ENCODE measurements around the gene GYPC. TPM values are rescaled to one million over a fixed set of nuclear protein-coding genes. Genes with fewer than 3 reads are reported as not detected.
"Not testable (repeated sequence)": the region's sequence is repeated elsewhere in the genome, so short reads cannot be mapped to it uniquely, and the experiment has no call there.

GYPC gene
- total RNA-seq, 2 experiments from 2014 or later = 87.6 to 99.8 TPM

DNA sequence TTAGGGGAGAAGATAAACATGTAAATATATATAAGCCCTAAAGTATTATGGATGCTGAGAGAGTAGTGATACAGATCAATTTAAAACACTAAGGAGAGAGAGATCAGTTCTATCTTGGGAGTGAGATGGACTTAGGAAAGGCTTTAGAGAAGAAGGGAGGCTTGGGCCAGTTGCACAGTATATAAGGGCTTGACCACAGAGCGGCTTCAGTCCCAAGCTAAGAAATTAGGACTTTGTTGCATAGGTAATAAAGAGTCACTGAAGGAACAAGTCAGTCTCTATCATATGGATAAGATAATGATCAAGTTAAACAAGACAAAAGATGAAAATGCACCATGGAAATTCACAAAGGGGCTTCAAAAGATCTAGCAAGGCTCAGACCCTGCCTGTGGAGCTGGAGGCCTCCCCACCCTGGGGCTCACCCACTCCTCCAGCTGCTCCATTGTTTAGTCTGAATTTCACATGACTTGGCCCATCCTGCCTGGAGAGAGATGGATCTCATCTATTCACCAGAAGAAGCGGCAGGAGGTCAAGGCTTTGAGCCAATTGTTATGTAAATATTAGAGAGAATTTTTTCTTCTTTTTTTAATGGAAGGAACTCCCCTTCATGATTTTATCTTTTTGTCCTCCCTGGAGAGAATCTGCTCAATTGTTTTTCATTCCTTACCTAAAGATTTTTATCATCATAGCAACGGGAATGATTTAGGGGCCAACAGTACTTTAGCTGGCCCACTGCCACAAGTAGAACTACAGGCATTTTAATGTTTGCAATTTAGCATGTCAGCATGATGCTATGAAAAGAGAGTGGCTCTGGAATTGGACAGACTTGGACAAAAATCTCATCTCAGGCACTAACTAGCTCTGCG is 44.0 kb downstream of the GYPC start:
- no peak overlapping the region for H3K27ac Mint-ChIP-seq
- H3K36me3 Mint-ChIP-seq = peaks cover 23% of the 10 kb centered on the region
- CTCF ChIA-PET = no interaction called here
- ATAC-seq (no peak), DNase-seq (no peak)
- H3K4me3 Mint-ChIP-seq = no peak overlapping the region
- no peaks in the 10 kb centered on the region for H3K9me3 Mint-ChIP-seq (ENCODE audit: low read depth)
- H3K4me1 Mint-ChIP-seq = no peaks in the 10 kb centered on the region
- no peaks in the 10 kb centered on the region for H3K27me3 Mint-ChIP-seq

DNA sequence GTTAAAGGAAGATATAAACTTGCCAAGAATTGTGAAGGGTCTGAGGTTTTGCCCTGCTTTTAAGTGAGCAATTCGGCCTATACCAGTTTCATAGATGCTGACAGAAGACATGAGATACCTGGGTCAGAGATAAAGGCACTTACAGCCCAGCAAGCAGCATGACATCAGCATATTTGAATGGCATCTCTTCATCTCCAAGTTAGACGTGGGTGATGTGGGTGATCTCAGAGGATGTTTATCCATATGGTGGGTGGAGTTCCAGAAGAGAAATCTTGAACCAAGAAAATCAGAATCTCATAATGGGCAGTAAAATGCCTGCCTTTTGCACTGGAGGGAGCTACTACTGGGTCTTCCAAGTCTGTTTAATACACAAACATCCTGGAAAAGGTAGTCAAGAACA is 44.7 kb downstream of the GYPC start:
- no peak overlapping the region for H3K27ac Mint-ChIP-seq

DNA sequence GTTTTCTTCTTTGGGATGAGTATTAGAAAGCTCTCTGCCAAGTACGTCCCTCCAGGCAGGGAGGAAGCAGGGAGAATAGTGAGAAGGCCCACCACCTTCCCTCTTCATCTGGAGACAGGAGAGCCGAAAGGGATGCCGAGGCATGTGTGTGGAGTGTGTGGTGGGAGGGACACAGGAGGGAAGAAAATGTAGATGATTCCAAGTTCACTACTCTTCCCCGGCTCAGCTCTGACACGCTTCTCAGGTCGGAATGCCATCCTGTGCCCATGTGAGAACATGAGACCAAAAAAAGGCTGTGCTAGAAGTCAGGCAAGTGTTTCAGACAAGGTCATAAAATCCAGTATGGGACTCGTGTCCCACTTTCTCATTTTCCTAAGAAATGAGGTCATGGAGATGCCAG is 47.4 kb downstream of the GYPC start:
- Mint-ChIP-seq H3K27ac (no peak overlapping the region), H3K27me3 (no peaks in the 10 kb centered on the region), H3K4me1 (no peaks in the 10 kb centered on the region), H3K4me3 (no peak overlapping the region), H3K36me3 (peaks cover 4% of the 10 kb centered on the region), H3K9me3 (ENCODE audit: low read depth) (no peaks in the 10 kb centered on the region)
- DNase-seq (no peak), ATAC-seq (no peak)
- CTCF ChIA-PET = no interaction called here

More for the DNA sequence above, 44.7 kb downstream of the GYPC start:
- H3K27me3 Mint-ChIP-seq = no peaks in the 10 kb centered on the region
- no peaks in the 10 kb centered on the region for H3K9me3 Mint-ChIP-seq (ENCODE audit: low read depth)
- CTCF ChIA-PET = no interaction called here
- DNase-seq (no peak), ATAC-seq (no peak)
- peaks cover 19% of the 10 kb centered on the region for H3K36me3 Mint-ChIP-seq
- H3K4me1 Mint-ChIP-seq = no peaks in the 10 kb centered on the region
- H3K4me3 Mint-ChIP-seq = no peak overlapping the region

DNA sequence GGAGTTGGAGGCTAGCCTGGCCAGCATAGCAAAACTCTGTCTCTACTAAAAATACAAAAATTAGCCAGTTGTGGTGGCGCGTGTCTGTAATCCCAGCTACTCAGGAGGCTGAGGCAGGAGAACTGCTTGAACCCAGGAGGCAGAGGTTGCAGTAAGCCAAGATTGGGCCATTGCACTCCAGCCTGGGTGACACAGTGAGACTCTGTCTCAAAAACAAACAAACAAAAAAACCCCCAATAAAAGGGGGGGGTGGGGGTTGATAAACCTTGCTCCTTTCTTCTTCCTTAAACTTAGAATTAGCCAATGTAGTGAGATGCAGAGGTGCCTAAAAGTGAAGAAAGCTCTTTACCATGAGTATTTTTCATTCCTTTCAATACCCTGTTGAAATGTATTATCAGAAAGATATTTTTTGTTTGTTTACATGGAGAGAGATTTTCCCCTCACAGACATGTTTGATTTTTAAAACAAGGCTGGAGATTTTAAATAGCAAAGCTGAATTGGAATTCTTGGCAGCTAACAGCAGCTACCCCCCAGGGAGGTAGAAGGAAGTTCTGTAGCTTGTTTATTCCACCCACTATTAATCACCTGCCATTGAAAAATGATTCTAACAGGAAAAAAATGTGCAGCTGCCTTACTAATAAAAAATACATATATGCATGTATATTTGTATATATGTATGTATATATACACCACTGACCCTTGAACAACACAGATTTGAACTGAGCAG is 48.6 kb downstream of the GYPC start:
- ATAC-seq = no peak
- Mint-ChIP-seq H3K27ac (no peak overlapping the region), H3K36me3 (peaks cover 4% of the 10 kb centered on the region), H3K4me3 (no peak overlapping the region), H3K9me3 (ENCODE audit: low read depth) (no peaks in the 10 kb centered on the region), H3K27me3 (no peaks in the 10 kb centered on the region), H3K4me1 (no peaks in the 10 kb centered on the region)
- CTCF ChIA-PET = no interaction called here
- no peak for DNase-seq

DNA sequence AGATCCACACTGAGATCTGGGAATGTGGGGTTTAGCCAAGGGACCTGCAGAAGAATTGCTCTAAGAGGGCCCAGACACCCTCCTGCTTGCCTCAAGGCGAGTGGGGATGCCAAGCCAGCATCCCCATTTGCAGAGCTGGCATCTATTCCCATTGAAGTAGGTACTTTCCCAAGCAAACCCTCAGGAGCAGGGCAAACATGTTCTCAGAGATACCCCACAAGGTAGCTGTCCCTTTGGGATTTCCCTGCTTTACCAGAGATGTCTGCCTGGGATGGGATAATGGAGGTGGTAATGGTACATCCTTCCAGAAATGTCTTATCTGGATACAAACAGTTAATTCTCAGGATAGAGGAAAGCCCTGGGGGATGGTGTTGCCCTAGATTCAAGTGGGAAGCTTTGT is 51.2 kb downstream of the GYPC start:
- Mint-ChIP-seq H3K9me3 (ENCODE audit: low read depth) (no peaks in the 10 kb centered on the region), H3K27ac (no peak overlapping the region), H3K36me3 (no peaks in the 10 kb centered on the region), H3K27me3 (no peaks in the 10 kb centered on the region), H3K4me1 (no peaks in the 10 kb centered on the region), H3K4me3 (no peak overlapping the region)
- DNase-seq = no peak
- no peak for ATAC-seq
- CTCF ChIA-PET = no interaction called here

DNA sequence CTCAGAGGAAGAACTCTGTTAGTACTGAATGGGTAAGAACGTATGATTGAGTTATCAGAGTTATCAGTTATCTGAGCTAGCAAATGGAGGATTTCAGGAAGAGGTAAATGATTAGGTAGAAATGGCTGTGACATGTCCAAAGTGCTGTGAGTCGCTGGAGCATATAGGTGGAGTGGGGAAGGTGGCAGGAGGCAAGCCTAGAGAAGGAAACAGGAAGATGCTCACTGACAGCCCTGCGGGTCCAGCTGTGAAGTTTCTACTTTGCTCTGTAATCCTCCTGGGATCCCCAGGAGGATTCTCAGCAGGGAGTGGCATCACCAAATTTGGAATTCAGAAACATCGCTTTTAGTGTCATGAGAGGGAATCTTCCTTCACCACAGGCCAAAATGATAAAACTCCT is 52.0 kb downstream of the GYPC start:
- DNase-seq (no peak), ATAC-seq (no peak)
- H3K4me1 Mint-ChIP-seq = no peaks in the 10 kb centered on the region
- no peaks in the 10 kb centered on the region for H3K27me3 Mint-ChIP-seq
- no peak overlapping the region for H3K27ac Mint-ChIP-seq
- H3K4me3 Mint-ChIP-seq = no peak overlapping the region
- H3K9me3 Mint-ChIP-seq (ENCODE audit: low read depth) = no peaks in the 10 kb centered on the region
- no peaks in the 10 kb centered on the region for H3K36me3 Mint-ChIP-seq
- CTCF ChIA-PET = no interaction called here

DNA sequence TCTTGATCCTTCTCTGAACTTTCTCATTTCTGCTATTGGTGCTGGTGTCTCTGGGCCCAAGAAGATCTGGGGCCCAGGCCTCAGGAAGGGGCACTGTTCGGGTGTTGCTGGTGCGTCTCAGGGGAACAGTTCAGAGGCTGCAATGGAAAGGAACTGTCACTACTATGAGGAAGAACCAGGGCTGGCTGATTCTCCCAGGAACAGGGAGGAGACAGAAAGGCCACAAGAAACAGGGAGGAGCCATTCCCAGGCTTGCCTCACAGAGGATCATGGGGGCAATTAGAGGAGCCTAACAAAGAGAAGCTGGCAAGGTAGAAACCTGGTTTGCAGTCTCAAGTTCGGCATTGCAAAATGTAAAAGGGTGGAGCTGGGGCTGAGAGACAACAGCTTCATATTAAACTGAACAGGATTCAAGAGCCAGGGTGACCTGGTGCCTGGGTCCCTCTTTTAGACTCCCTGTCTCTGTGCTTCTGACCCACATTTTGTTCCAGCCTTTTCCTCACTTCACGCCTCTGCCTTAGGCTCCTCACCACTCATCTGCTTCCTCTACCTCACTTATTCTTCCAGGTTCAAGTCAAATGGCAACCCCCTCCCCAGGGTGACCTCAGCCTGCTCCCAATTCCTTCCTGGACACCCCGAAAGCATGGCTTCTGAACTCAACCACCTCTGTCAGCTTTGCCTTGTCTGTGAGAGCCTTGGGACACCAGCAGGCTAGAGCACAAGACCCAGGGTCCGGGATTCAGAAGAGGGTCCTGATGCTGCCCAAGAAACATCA is 58.4 kb downstream of the GYPC start:
- no peak for ATAC-seq
- Mint-ChIP-seq H3K27ac (no peak overlapping the region), H3K9me3 (ENCODE audit: low read depth) (no peaks in the 10 kb centered on the region), H3K36me3 (no peaks in the 10 kb centered on the region), H3K4me3 (no peak overlapping the region), H3K4me1 (no peaks in the 10 kb centered on the region), H3K27me3 (no peaks in the 10 kb centered on the region)
- CTCF ChIA-PET = no interaction called here
- DNase-seq = peak; percentile 21

DNA sequence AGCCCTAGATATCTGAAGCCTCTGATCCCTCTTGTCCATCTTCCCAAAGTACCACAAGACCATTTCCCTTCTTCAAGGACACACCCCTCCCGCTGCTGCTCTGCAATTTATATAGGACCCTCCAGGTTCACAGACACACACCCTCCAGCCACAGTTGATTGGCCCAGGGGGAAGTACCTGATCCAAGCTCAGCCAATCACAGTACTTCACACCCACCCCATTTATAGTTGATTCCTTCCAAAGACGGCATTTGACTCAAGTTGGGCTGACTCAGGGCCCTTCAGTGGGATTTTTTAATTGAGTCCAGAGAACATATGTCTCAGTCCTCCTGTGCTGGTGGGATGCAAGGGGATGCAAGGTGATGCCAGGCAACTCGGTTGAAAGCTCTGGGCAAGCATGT is 59.2 kb downstream of the GYPC start:
- H3K4me3 Mint-ChIP-seq = no peak overlapping the region
- CTCF ChIA-PET = no interaction called here
- no peak for ATAC-seq
- no peaks in the 10 kb centered on the region for H3K36me3 Mint-ChIP-seq
- H3K27me3 Mint-ChIP-seq = no peaks in the 10 kb centered on the region
- no peak overlapping the region for H3K27ac Mint-ChIP-seq
- H3K4me1 Mint-ChIP-seq = no peaks in the 10 kb centered on the region
- no peaks in the 10 kb centered on the region for H3K9me3 Mint-ChIP-seq (ENCODE audit: low read depth)
- peak; percentile 25 for DNase-seq

DNA sequence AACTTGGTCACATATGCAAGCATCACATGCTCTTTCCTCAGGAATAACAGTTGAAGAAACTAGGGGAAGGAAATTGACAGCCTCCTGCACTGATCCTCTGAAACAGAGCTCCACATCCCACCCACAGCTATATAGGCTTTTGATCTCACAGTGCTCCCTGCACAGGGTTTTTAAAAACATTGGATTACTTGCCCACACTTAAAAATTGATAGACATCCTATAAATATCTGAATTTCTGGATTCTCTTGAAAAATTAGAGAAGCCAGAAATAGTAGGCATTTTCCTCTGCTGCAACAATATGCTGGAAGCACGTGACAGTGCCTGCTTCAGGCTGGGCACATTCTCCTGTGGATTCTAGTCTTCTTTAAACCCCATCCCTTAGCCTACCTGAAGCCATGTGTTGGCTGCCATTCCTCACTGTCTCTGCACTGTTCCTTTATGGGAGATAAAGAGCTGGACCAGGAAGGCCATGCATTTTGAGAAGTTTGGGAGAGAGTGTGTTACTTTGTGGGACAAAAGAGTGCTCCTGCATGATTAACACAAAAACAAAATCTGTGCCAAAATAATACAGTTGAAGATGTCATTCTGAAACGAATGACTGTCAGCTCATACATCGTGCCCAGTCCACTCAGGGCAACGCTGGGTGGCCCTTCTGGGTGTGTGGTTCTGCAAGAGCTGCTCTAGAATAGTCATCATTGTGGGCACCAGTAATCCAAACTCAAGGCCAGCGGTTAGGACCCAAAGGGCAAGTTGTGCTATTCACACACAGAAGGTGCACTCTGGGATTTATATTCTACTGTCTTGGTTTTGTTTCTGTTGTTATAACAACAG is 59.8 kb downstream of the GYPC start:
- CTCF ChIA-PET = no interaction called here
- no peak for ATAC-seq
- Mint-ChIP-seq H3K4me1 (no peaks in the 10 kb centered on the region), H3K4me3 (no peak overlapping the region), H3K36me3 (no peaks in the 10 kb centered on the region), H3K27ac (no peak overlapping the region), H3K9me3 (ENCODE audit: low read depth) (no peaks in the 10 kb centered on the region), H3K27me3 (no peaks in the 10 kb centered on the region)
- peak; percentile 8 for DNase-seq

DNA sequence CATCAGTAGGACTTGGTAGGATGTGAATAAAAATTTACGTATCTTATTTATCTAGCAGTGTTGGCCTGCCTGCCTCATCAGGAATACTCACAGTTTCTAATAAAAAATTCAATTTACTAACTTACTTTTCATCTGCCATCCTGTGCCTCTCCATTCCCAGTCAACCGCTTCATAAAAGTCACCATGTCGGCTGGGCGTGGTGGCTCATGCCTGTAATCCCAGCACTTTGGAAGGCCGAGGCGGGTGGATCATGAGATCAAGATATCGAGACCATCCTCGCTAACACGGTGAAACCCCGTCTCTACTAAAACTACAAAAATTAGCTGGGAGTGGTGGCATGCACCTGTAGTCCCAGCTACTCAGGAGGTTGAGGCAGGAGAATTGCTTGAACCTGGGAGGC is 61.3 kb downstream of the GYPC start:
- ATAC-seq; CTCF ChIA-PET; H3K27ac Mint-ChIP-seq; H3K9me3 Mint-ChIP-seq (ENCODE audit: low read depth); H3K27me3 Mint-ChIP-seq; H3K4me3 Mint-ChIP-seq; H3K36me3 Mint-ChIP-seq; DNase-seq; H3K4me1 Mint-ChIP-seq: not testable (repeated sequence)

DNA sequence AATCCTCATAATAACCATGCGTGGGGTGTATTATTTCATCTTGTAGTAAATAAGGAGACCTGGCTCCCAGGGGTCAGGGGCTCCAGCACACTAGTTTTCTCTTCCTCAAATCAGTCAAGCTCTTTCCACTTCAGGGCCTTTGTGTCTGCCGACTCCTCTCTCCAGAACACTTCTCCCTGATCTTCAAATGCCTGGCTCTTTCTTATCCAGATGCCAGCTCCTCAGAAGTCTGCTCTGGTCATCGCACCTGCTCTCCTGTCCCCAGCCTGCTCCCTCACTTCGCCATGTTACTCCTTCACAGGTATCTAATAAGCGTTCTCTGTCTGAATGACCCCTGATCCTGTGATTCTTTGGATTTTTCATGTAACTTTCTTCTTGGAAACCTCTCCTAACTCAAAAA is 62.0 kb downstream of the GYPC start:
- no peak overlapping the region for H3K4me3 Mint-ChIP-seq
- no peaks in the 10 kb centered on the region for H3K9me3 Mint-ChIP-seq (ENCODE audit: low read depth)
- ATAC-seq (no peak), DNase-seq (peak; percentile 7)
- CTCF ChIA-PET = no interaction called here
- no peaks in the 10 kb centered on the region for H3K4me1 Mint-ChIP-seq
- H3K27ac Mint-ChIP-seq = no peak overlapping the region
- no peaks in the 10 kb centered on the region for H3K36me3 Mint-ChIP-seq
- no peaks in the 10 kb centered on the region for H3K27me3 Mint-ChIP-seq

DNA sequence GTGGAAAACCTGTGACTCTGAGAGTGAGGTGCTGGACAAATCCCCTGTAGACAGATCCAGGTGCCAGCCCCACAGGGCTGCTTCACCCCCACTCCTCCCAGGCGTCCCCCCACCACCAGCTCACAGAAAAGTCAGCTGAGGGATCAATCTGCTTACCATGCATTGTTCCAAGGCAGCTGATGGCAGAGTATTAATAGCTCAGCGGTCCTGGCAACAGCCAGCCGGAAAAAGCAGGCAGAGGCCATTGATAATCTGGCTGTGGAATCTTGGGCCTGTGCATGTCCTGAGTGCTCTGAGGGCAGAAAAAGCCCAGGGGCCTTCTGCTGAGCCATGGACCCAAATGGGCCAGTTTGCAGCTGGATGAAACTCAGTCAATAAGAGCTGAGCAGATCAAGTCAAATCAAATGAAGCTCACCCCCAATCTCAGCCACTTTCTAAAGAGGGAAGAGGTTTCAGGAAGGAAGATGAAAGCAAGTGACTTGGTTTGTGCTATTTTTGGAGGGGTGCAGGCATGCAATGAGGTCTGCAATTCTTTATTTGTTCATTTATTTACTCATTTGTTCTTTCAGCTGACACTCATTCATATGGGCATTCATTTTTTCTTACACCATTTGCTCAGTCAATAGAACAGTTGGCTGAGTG is 63.4 kb downstream of the GYPC start:
- H3K27ac Mint-ChIP-seq = no peak overlapping the region
- no peak overlapping the region for H3K4me3 Mint-ChIP-seq
- no peaks in the 10 kb centered on the region for H3K27me3 Mint-ChIP-seq
- DNase-seq = peak; percentile 23
- ATAC-seq = no peak
- CTCF ChIA-PET = interaction anchor here (1.4 kb wide), 1 partner anchor 57 kb away, joined by 3 read pairs; no protein-coding TSS in a partner anchor
- H3K4me1 Mint-ChIP-seq = no peaks in the 10 kb centered on the region
- no peaks in the 10 kb centered on the region for H3K9me3 Mint-ChIP-seq (ENCODE audit: low read depth)
- H3K36me3 Mint-ChIP-seq = no peaks in the 10 kb centered on the region
